Activated CD4-positive, alpha-beta memory T cell treated with anti-CD3 and anti-CD28 coated beads, Interleukin-2, amount 10 ng/mL, durations not matched to agents 7 days and 5 days (primary cell): ENCODE results near the gene SPECC1L. TPM values are rescaled to one million over a fixed set of nuclear protein-coding genes. Genes with fewer than 3 reads are reported as not detected.

Experiments
- total RNA-seq, 2 experiments: library from RNA; stranded (reverse); gene quantifications; one replicate each; pipeline ENCODE4 v1.2.3, GENCODE V29; 2021

SPECC1L gene
- total RNA-seq, 2 experiments from 2014 or later: 33.2 to 37.9 TPM

Other genes with a start within 250 kb of the SPECC1L start
- gene SUSD2, start 89.3 kb upstream of the SPECC1L start, total RNA-seq: under 1 TPM; 0.23 to 0.63 TPM
- not detected for gene GGT5, start 25.7 kb upstream of the SPECC1L start, total RNA-seq
- 10 to 100 TPM; 19.7 to 19.8 TPM for gene ADORA2A, start 156.8 kb downstream of the SPECC1L start, total RNA-seq
- gene UPB1, start 224.5 kb downstream of the SPECC1L start, total RNA-seq: under 1 TPM; 0.30 to 0.33 TPM